Effector memory CD4-positive, alpha-beta T cell (primary cell): ENCODE results near the gene CCDC85A.

Source experiments
- DNase-seq, 3 donors: peaks; one replicate each; pipeline ENCODE4 v3.0.0-alpha.2; 2020
- H3K27ac ChIP-seq: 2 replicates; pipeline ENCODE4 v1.7.0; 2013; ENCODE audit warnings: mild to moderate bottlenecking, low read length, moderate library complexity; ENCODE audit not compliant: insufficient read depth, poor library complexity, severe bottlenecking
- H3K27me3 ChIP-seq: replicated peaks from 2 replicates; pipeline ENCODE4 v1.7.0; 2013; ENCODE audit warnings: mild to moderate bottlenecking, low read length; ENCODE audit not compliant: insufficient read depth, control insufficient read depth, poor library complexity, severe bottlenecking
- H3K36me3 ChIP-seq: 2 replicates; pipeline ENCODE4 v1.7.0; 2013; ENCODE audit warnings: mild to moderate bottlenecking, low read length, moderate library complexity; ENCODE audit not compliant: control insufficient read depth, insufficient read depth
- H3K4me1 ChIP-seq: 2 replicates; pipeline ENCODE4 v1.7.0; 2013; ENCODE audit warnings: low read length, mild to moderate bottlenecking; ENCODE audit not compliant: control insufficient read depth, insufficient read depth, poor library complexity, severe bottlenecking
- H3K4me3 ChIP-seq: 2 replicates; pipeline ENCODE4 v1.7.0; 2013; ENCODE audit warnings: low read length, low read depth, mild to moderate bottlenecking; ENCODE audit not compliant: insufficient read depth, poor library complexity, severe bottlenecking
- H3K9me3 ChIP-seq: 2 replicates; pipeline ENCODE4 v1.7.0; 2013; ENCODE audit warnings: mild to moderate bottlenecking, low read length, moderate library complexity; ENCODE audit not compliant: control insufficient read depth

Gene CCDC85A

GRCh38 chr2:56372071-56372656, 188.4 kb downstream of the CCDC85A start:
- DNase-seq = no peak
- Histone ChIP-seq H3K4me3 (no peak overlapping the region), H3K27ac (no peak overlapping the region), H3K27me3 (no peaks in the 10 kb centered on the region), H3K9me3 (no peaks in the 10 kb centered on the region), H3K4me1 (no peaks in the 10 kb centered on the region), H3K36me3 (no peaks in the 10 kb centered on the region)

- no peak overlapping the region for H3K27ac ChIP-seq
- no peaks in the 10 kb centered on the region for H3K27me3 ChIP-seq
- no peak overlapping the region for H3K4me3 ChIP-seq
- H3K9me3 ChIP-seq = no peaks in the 10 kb centered on the region
- no peaks in the 10 kb centered on the region for H3K36me3 ChIP-seq
- H3K4me1 ChIP-seq = no peaks in the 10 kb centered on the region
- no peak for DNase-seq
These were observed 191.5 kb downstream of the CCDC85A start for GRCh38 chr2:56375251-56375650.

- H3K27me3 ChIP-seq = no peaks in the 10 kb centered on the region
- no peaks in the 10 kb centered on the region for H3K36me3 ChIP-seq
- no peak overlapping the region for H3K4me3 ChIP-seq
- no peak for DNase-seq
- H3K9me3 ChIP-seq = no peaks in the 10 kb centered on the region
- no peak overlapping the region for H3K27ac ChIP-seq
- no peaks in the 10 kb centered on the region for H3K4me1 ChIP-seq
These were observed 193.2 kb downstream of the CCDC85A start for GRCh38 chr2:56376699-56377665.

- no peak for DNase-seq
- H3K27ac ChIP-seq = no peak overlapping the region
These were observed 195.3 kb downstream of the CCDC85A start for GRCh38 chr2:56379066-56379465.

GRCh38 chr2:56380861-56381260, 197.1 kb downstream of the CCDC85A start:
- DNase-seq = no peak
- Histone ChIP-seq H3K4me3 (no peak overlapping the region), H3K27ac (no peak overlapping the region), H3K9me3 (no peaks in the 10 kb centered on the region), H3K27me3 (no peaks in the 10 kb centered on the region), H3K36me3 (no peaks in the 10 kb centered on the region), H3K4me1 (no peaks in the 10 kb centered on the region)

More at GRCh38 chr2:56379066-56379465, 195.3 kb downstream of the CCDC85A start:
- Histone ChIP-seq H3K4me3 (no peak overlapping the region), H3K27me3 (no peaks in the 10 kb centered on the region), H3K9me3 (no peaks in the 10 kb centered on the region), H3K36me3 (no peaks in the 10 kb centered on the region), H3K4me1 (no peaks in the 10 kb centered on the region)

- Histone ChIP-seq H3K27ac (no peak overlapping the region), H3K4me1 (no peaks in the 10 kb centered on the region), H3K27me3 (no peaks in the 10 kb centered on the region), H3K4me3 (no peak overlapping the region), H3K9me3 (no peaks in the 10 kb centered on the region), H3K36me3 (no peaks in the 10 kb centered on the region)
- no peak for DNase-seq
These were observed 198.7 kb downstream of the CCDC85A start for GRCh38 chr2:56382466-56382865.

- DNase-seq = no peak
- H3K36me3 ChIP-seq = no peaks in the 10 kb centered on the region
- no peak overlapping the region for H3K27ac ChIP-seq
- no peaks in the 10 kb centered on the region for H3K4me1 ChIP-seq
- H3K9me3 ChIP-seq = no peaks in the 10 kb centered on the region
- no peaks in the 10 kb centered on the region for H3K27me3 ChIP-seq
- H3K4me3 ChIP-seq = no peak overlapping the region
These were observed 202.9 kb downstream of the CCDC85A start for GRCh38 chr2:56386657-56387056.

GRCh38 chr2:56390644-56391043, 206.9 kb downstream of the CCDC85A start:
- Histone ChIP-seq H3K4me1 (no peaks in the 10 kb centered on the region), H3K36me3 (no peaks in the 10 kb centered on the region), H3K27me3 (no peaks in the 10 kb centered on the region), H3K9me3 (no peaks in the 10 kb centered on the region), H3K4me3 (no peak overlapping the region), H3K27ac (no peak overlapping the region)
- DNase-seq = no peak

GRCh38 chr2:56410140-56410539, 226.3 kb downstream of the CCDC85A start:
- no peaks in the 10 kb centered on the region for H3K9me3 ChIP-seq
- no peaks in the 10 kb centered on the region for H3K27me3 ChIP-seq
- no peaks in the 10 kb centered on the region for H3K4me1 ChIP-seq
- H3K4me3 ChIP-seq = no peak overlapping the region
- no peak for DNase-seq
- no peaks in the 10 kb centered on the region for H3K36me3 ChIP-seq
- H3K27ac ChIP-seq = no peak overlapping the region

- no peak overlapping the region for H3K4me3 ChIP-seq
- H3K36me3 ChIP-seq = no peaks in the 10 kb centered on the region
- no peaks in the 10 kb centered on the region for H3K9me3 ChIP-seq
- H3K4me1 ChIP-seq = no peaks in the 10 kb centered on the region
- no peak for DNase-seq
- no peaks in the 10 kb centered on the region for H3K27me3 ChIP-seq
- no peak overlapping the region for H3K27ac ChIP-seq
These were observed 232.8 kb downstream of the CCDC85A start for GRCh38 chr2:56416500-56417176.
